ENCODE measurements around the gene ARHGAP23.

Gene ARHGAP23

DNA sequence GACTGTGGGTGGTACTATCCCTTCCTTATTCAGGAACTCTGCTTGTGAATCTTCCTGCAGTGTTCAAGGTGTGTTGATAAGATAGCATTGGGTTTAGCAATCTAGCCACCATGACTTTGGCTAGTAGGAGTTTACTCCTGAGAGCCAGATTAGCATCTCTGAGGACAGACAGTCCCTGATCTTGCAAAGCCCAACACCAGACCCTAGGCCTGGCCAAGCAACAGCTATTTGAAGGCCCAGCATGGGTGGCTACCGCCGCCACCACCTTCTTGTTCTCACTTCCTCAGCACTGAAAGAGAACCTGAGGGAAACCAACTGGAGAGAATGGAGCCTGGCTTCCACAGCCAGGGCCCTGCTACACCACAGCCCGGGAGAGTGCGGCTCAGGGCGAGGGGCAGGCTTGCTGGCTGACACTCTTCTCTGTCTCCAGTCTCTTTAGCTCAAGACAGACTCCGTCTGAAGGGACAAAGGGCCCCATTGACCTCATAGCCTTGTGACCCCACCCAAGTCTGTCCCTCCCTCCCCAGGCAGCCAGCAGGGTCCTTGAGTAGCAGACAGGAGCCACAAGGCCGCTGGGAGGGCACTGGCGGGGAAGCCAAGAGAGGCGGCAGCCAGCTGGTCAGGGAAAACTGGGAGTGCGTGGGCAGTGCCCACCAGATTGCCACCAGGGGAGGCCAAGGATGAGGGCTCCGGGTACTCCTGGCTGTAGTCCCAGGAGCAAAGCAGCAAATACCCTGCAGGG, 10.9 kb upstream of the ARHGAP23 start:
- Mint-ChIP-seq H3K4me1 (ENCODE audit: low read depth) (peaks cover 2% of the 10 kb centered on the region), H3K4me3 (no peak overlapping the region), H3K27ac (no peak overlapping the region)

GRCh38 chr17:38418062-38418692, 10.1 kb upstream of the ARHGAP23 start:
- Mint-ChIP-seq H3K9me3 (no peaks in the 10 kb centered on the region), H3K27ac (no peak overlapping the region), H3K27me3 (ENCODE audit: low read depth) (peaks cover 41% of the 10 kb centered on the region), H3K4me3 (no peak overlapping the region), H3K4me1 (ENCODE audit: low read depth) (peaks cover 2% of the 10 kb centered on the region), H3K36me3 (ENCODE audit: low read depth) (no peaks in the 10 kb centered on the region)
- DNase-seq (ENCODE audit: low spot score), result no peak

More for the DNA sequence above, 10.9 kb upstream of the ARHGAP23 start:
- Mint-ChIP-seq H3K27me3 (ENCODE audit: low read depth) (peaks cover 39% of the 10 kb centered on the region), H3K9me3 (no peaks in the 10 kb centered on the region), H3K36me3 (ENCODE audit: low read depth) (no peaks in the 10 kb centered on the region)
- DNase-seq (ENCODE audit: low spot score), result no peak

GRCh38 chr17:38418693-38419507, 9.4 kb upstream of the ARHGAP23 start:
- Mint-ChIP-seq H3K27ac (no peak overlapping the region), H3K4me1 (ENCODE audit: low read depth) (peaks cover 2% of the 10 kb centered on the region), H3K4me3 (peak overlapping the region; percentile 63), H3K27me3 (ENCODE audit: low read depth) (peaks cover 45% of the 10 kb centered on the region), H3K9me3 (no peaks in the 10 kb centered on the region), H3K36me3 (ENCODE audit: low read depth) (no peaks in the 10 kb centered on the region)
- no peak for DNase-seq (ENCODE audit: low spot score)

GRCh38 chr17:38419508-38419981, 8.7 kb upstream of the ARHGAP23 start:
- Mint-ChIP-seq H3K27me3 (ENCODE audit: low read depth) (peaks cover 45% of the 10 kb centered on the region), H3K27ac (no peak overlapping the region), H3K36me3 (ENCODE audit: low read depth) (no peaks in the 10 kb centered on the region), H3K9me3 (no peaks in the 10 kb centered on the region), H3K4me3 (no peak overlapping the region), H3K4me1 (ENCODE audit: low read depth) (peaks cover 2% of the 10 kb centered on the region)
- DNase-seq (ENCODE audit: low spot score), result no peak

- no peak overlapping the region for H3K4me3 Mint-ChIP-seq
- no peaks in the 10 kb centered on the region for H3K36me3 Mint-ChIP-seq (ENCODE audit: low read depth)
- H3K9me3 Mint-ChIP-seq, result no peaks in the 10 kb centered on the region
- H3K4me1 Mint-ChIP-seq (ENCODE audit: low read depth), result no peaks in the 10 kb centered on the region
- no peak for DNase-seq (ENCODE audit: low spot score)
- H3K27ac Mint-ChIP-seq, result no peak overlapping the region
- peaks cover 45% of the 10 kb centered on the region for H3K27me3 Mint-ChIP-seq (ENCODE audit: low read depth)
Measured at GRCh38 chr17:38420518-38420917, 7.7 kb upstream of the ARHGAP23 start.

- H3K27me3 Mint-ChIP-seq (ENCODE audit: low read depth), result peaks cover 45% of the 10 kb centered on the region
- H3K4me3 Mint-ChIP-seq, result no peak overlapping the region
- H3K4me1 Mint-ChIP-seq (ENCODE audit: low read depth), result no peaks in the 10 kb centered on the region
- no peak overlapping the region for H3K27ac Mint-ChIP-seq
- no peak for DNase-seq (ENCODE audit: low spot score)
- no peaks in the 10 kb centered on the region for H3K9me3 Mint-ChIP-seq
- no peaks in the 10 kb centered on the region for H3K36me3 Mint-ChIP-seq (ENCODE audit: low read depth)
Measured at GRCh38 chr17:38421171-38421841, 7.0 kb upstream of the ARHGAP23 start.

DNA sequence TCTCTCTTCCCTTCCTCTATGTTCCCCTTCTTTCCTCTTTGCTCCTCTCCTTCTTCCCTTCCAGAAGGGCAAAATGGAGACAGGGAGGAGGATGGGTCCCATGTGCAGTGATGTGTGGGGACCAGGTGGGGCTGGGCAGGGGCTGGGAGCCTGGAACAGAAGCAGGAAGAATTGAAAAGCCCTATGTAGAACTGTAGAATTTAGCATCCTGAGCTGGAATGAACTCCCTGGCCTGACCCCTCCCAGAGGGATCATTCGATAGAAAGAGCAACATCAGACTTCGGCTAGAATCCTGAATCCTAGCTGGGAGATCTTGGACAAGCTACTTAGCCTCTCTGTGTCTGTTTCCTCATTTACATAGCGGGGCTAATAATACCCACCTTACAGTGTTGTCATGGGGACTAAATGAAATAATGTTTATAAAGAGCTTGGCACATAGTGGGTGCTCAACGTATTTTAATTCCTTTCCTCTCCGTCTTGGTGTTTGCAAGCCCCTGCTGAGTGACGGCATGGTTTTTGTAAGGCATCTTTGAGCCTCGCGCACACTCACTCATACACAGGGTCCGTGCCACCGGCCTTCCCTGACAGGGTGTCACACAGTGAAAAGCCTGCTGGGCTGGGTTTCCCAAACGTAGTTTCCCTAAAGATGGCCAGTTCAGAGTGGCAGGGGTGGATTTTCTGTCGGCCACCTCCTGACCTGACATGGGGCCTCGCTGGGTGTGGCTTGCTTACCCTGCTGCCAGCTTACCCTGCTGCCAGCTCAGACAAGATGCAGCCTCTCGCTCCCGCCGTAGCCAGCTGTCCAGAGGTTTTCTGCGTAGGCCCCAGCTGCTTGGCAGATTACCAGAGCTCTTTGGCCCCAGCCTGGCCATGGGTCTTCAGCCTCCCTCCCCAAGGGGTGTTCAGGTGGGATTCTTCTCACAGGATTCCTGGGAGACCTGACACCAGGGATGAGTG, 6.1 kb upstream of the ARHGAP23 start:
- no peaks in the 10 kb centered on the region for H3K36me3 Mint-ChIP-seq (ENCODE audit: low read depth)
- H3K27ac Mint-ChIP-seq, result no peak overlapping the region
- peaks cover 47% of the 10 kb centered on the region for H3K27me3 Mint-ChIP-seq (ENCODE audit: low read depth)
- H3K9me3 Mint-ChIP-seq, result no peaks in the 10 kb centered on the region
- H3K4me3 Mint-ChIP-seq, result no peak overlapping the region
- DNase-seq (ENCODE audit: low spot score), result no peak
- H3K4me1 Mint-ChIP-seq (ENCODE audit: low read depth), result peaks cover under 1% of the 10 kb centered on the region

- Mint-ChIP-seq H3K27ac (no peak overlapping the region), H3K4me1 (ENCODE audit: low read depth) (peaks cover 9% of the 10 kb centered on the region), H3K27me3 (ENCODE audit: low read depth) (peaks cover 40% of the 10 kb centered on the region), H3K4me3 (no peak overlapping the region), H3K36me3 (ENCODE audit: low read depth) (no peaks in the 10 kb centered on the region), H3K9me3 (no peaks in the 10 kb centered on the region)
- DNase-seq (ENCODE audit: low spot score), result no peak
Measured at GRCh38 chr17:38424297-38424972, 3.8 kb upstream of the ARHGAP23 start.

- Mint-ChIP-seq H3K27me3 (ENCODE audit: low read depth) (peaks cover 40% of the 10 kb centered on the region), H3K9me3 (no peaks in the 10 kb centered on the region), H3K27ac (no peak overlapping the region), H3K36me3 (ENCODE audit: low read depth) (no peaks in the 10 kb centered on the region), H3K4me1 (ENCODE audit: low read depth) (peaks cover 10% of the 10 kb centered on the region), H3K4me3 (no peak overlapping the region)
- no peak for DNase-seq (ENCODE audit: low spot score)
Measured at GRCh38 chr17:38425031-38425430, 3.2 kb upstream of the ARHGAP23 start.

DNA sequence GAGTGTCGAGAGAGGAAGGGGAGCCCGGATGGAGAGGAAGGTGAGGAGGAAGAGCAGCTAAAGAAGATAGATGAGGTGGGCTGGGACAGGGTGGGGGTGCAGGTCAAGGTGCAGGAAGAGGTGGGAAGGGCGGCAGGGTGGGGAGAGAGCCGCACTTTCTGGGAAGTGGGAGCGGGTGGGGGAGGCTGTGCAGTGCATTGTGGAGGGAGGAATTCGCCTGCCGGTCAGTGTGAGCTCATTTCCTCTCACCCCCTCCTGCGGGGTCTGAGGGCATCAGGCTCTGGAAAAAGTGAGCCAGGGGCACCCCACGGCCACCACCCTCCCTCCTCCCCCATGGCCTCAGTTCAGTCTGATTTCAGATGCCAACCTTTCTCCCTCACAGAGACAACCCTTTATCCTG, 2.5 kb upstream of the ARHGAP23 start:
- Mint-ChIP-seq H3K4me1 (ENCODE audit: low read depth) (peaks cover 10% of the 10 kb centered on the region), H3K27me3 (ENCODE audit: low read depth) (peaks cover 39% of the 10 kb centered on the region), H3K4me3 (no peak overlapping the region), H3K27ac (no peak overlapping the region), H3K36me3 (ENCODE audit: low read depth) (no peaks in the 10 kb centered on the region), H3K9me3 (no peaks in the 10 kb centered on the region)
- DNase-seq (ENCODE audit: low spot score), result no peak

DNA sequence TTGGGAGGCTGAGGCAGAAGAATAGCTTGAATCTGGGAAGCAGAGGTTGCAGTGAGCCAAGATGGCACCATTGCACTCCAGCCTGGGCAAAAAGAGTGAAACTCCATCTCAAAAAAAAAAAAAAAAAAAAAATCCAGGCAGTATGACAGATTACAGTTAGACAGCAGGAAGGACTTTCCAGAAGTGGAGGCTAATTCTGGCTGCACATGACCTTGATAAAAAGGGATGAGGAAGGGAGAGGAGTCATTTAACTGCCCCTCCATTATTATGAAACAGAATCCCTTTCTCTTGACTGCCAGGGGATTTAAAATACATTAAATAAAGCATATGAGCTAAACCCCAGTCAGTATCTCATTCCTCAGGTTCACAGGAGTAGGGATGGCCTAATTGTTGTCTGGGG, 1.8 kb upstream of the ARHGAP23 start:
- no peak for DNase-seq (ENCODE audit: low spot score)
- Mint-ChIP-seq H3K36me3 (ENCODE audit: low read depth) (no peaks in the 10 kb centered on the region), H3K9me3 (no peaks in the 10 kb centered on the region), H3K27ac (no peak overlapping the region), H3K4me3 (no peak overlapping the region), H3K27me3 (ENCODE audit: low read depth) (peaks cover 41% of the 10 kb centered on the region), H3K4me1 (ENCODE audit: low read depth) (peaks cover 10% of the 10 kb centered on the region)

DNA sequence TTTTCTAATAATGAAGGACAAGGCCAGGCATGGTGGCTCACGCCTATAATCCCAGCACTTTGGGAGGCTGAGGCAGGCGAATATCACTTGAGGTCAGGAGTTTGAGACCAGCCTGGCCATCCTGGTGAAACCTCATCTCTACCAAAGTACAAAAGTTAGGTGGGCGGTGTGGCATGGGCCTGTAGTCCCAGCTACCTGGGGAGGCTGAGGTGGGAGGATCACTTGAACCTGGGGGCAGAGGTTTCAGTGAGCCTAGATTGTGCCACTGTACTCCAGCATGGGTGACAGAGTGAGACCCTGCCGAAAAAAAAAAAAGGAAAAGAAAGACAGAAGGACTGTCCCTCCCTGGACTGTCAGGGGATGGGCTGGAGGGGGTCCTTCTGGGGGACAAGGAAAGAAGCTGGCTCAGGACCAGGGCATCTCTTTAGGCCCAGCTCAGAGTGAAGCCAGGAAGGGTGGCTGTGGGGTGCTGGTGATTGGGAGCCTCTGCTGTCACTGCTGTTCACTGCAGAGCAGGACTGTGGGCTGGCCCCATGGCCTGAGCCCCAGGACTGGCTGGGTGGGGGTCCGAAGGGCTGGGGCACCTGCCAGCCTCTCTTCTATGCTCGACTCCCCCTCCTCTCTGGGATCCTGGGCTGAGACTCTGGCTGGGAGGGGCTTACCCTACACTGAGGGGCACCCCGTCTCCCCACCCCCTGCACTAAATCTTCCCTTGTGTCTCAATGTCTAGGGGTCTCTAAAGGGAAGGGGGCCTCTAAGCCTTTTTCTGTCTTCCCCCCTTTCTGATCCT, 909 bp upstream of the ARHGAP23 start:
- Mint-ChIP-seq H3K9me3 (no peaks in the 10 kb centered on the region), H3K27me3 (ENCODE audit: low read depth) (peaks cover 35% of the 10 kb centered on the region), H3K4me1 (ENCODE audit: low read depth) (peaks cover 10% of the 10 kb centered on the region), H3K4me3 (peak overlapping the region; percentile 67), H3K36me3 (ENCODE audit: low read depth) (no peaks in the 10 kb centered on the region), H3K27ac (no peak overlapping the region)
- no peak for DNase-seq (ENCODE audit: low spot score)
